Esophagus squamous epithelium (tissue), 5 donors: ENCODE results near the gene ORMDL1. TPM values are rescaled to one million over a fixed set of nuclear protein-coding genes. Genes with fewer than 3 reads are reported as not detected.

Experiments used
- DNase-seq: peaks from one replicate; lab custom pipeline; 2025; lab: John Stamatoyannopoulos, UW
- H3K27ac ChIP-seq, 4 donors: fragments of 200-600 bp; sonication (generic); one replicate each; pipeline ENCODE4 v1.5.1; 2016 to 2019; ENCODE audit warnings: mild to moderate bottlenecking in 1 of 4
- H3K27me3 ChIP-seq, 4 donors: fragments of 200-600 bp; sonication (generic); 1 replicate in 3 of 4; 2 replicates in 1 of 4; pipeline versions ENCODE4 v1.5.1 to v1.6.0; 2017 to 2021; ENCODE audit warnings: antibody characterized with exemption in 1 of 4
- H3K36me3 ChIP-seq, 3 donors: fragments of 200-600 bp; sonication (generic); one replicate each; pipeline ENCODE4 v1.5.1; 2016 to 2019
- H3K4me1 ChIP-seq, 3 donors: fragments of 200-600 bp; sonication (generic); one replicate each; pipeline ENCODE4 v1.5.1; 2017 to 2019
- H3K4me3 ChIP-seq, 4 donors: fragments of 200-600 bp; sonication (generic); 1 replicate in 3 of 4; 2 replicates in 1 of 4; pipeline ENCODE4 v1.5.1; 2016 to 2019; ENCODE audit warnings: mild to moderate bottlenecking in 2 of 4, moderate library complexity in 1 of 4
- H3K9me3 ChIP-seq, 3 donors: fragments of 200-600 bp; sonication (generic); one replicate each; pipeline ENCODE4 v1.5.1; 2016 to 2019
- CTCF ChIP-seq, 6 experiments: fragments of 450-650 bp in 4 of 6; fragments of 200-600 bp in 2 of 6; sonication (generic) in 2 of 6; IDR thresholded peaks; one replicate each; pipeline ENCODE4 v1.5.1; 2016 to 2019; ENCODE audit warnings: antibody characterized with exemption in 6 of 6, mild to moderate bottlenecking in 4 of 6, moderate library complexity in 4 of 6
- POLR2A ChIP-seq, 4 donors: fragments of 450-650 bp; IDR thresholded peaks; one replicate each; pipeline ENCODE4 v1.6.1; 2017; ENCODE audit warnings: antibody characterized with exemption in 4 of 4, mild to moderate bottlenecking in 4 of 4, moderate library complexity in 3 of 4
- WGBS, 2 donors: methylation state at CpG; one replicate each; pipeline ENCODE4 v1.1.5; 2018; 5-methylcytosine and 5-hydroxymethylcytosine counted together
- intact Hi-C: fragments of 100-400 bp; cut with DNase I; formaldehyde crosslinking; loops from one replicate; pipeline ENCODE4 v1.15.0; 2022
- total RNA-seq, 4 donors: library from RNA; depleted of rRNA; stranded (reverse); fragments of >200 nt; gene quantifications; one replicate each; pipeline ENCODE4 v1.1.0, GENCODE V29; 2016
- donor health status: DM: yes; HTN: yes; CAD: no.

Gene ORMDL1
- total RNA-seq, 4 donors from 2014 or later: 12.5 to 62.0 (median 38.7) TPM

GRCh38 chr2:189772212-189772611 lies 11.9 kb downstream of the ORMDL1 start:
- 35 to 59% methylated on average over 1 of the region's 1 CpG for WGBS, 2 donors
- no peaks in the 10 kb centered on the region for H3K9me3 ChIP-seq
- no peak for TF ChIP-seq CTCF (IDR thresholded peaks at IDR 0.05)
- TF ChIP-seq POLR2A (IDR thresholded peaks at IDR 0.05): no peak
- no peak overlapping the region for H3K4me3 ChIP-seq
- no peaks in the 10 kb centered on the region for H3K27me3 ChIP-seq
- peaks cover 0 to 16% (median 0%) of the 10 kb centered on the region in 3 donors for H3K4me1 ChIP-seq
- intact Hi-C loops: no loop called here
- H3K36me3 ChIP-seq: peaks cover 3 to 80% (median 17%) of the 10 kb centered on the region in 3 donors
- no peak for DNase-seq
- H3K27ac ChIP-seq: no peak overlapping the region

GRCh38 chr2:189770590-189771322 lies 13.4 kb downstream of the ORMDL1 start:
- H3K4me3 ChIP-seq: no peak overlapping the region
- DNase-seq: no peak
- TF ChIP-seq POLR2A (IDR thresholded peaks at IDR 0.05): no peak
- TF ChIP-seq CTCF (IDR thresholded peaks at IDR 0.05): no peak
- H3K27ac ChIP-seq: no peak overlapping the region
- intact Hi-C loops: no loop called here
- H3K9me3 ChIP-seq: no peaks in the 10 kb centered on the region
- peaks cover 0 to 16% (median 0%) of the 10 kb centered on the region in 3 donors for H3K4me1 ChIP-seq
- H3K36me3 ChIP-seq: peaks cover 3 to 80% (median 17%) of the 10 kb centered on the region in 3 donors
- H3K27me3 ChIP-seq: no peaks in the 10 kb centered on the region
- WGBS, 2 donors: 51 to 75% methylated on average over 6 of the region's 6 CpGs

- no peaks in the 10 kb centered on the region for H3K9me3 ChIP-seq
- no peaks in the 10 kb centered on the region for H3K27me3 ChIP-seq
- peaks cover 5 to 21% (median 10%) of the 10 kb centered on the region in 3 donors for H3K4me1 ChIP-seq
- H3K4me3 ChIP-seq: no peak overlapping the region
- intact Hi-C loops: no loop called here
- H3K36me3 ChIP-seq: peaks cover 3 to 22% (median 6%) of the 10 kb centered on the region in 3 donors
- DNase-seq: no peak
- 79 to 83% methylated on average over 4 of the region's 4 CpGs for WGBS, 2 donors
- TF ChIP-seq POLR2A (IDR thresholded peaks at IDR 0.05) (no peak), CTCF (IDR thresholded peaks at IDR 0.05) (no peak)
- H3K27ac ChIP-seq: no peak overlapping the region
Observed at GRCh38 chr2:189763908-189764661, 20.1 kb downstream of the ORMDL1 start.

GRCh38 chr2:189762551-189763298 lies 21.4 kb downstream of the ORMDL1 start, which contains the start of gene OSGEPL1:
TSS of gene OSGEPL1 (minus strand) at chr2:189762792. CDS start at chr2:189761640, 1,152 bp downstream.
- TF ChIP-seq CTCF (IDR thresholded peaks at IDR 0.05): peak in 4 of 6 experiments; percentile 14 to 44 (median 31)
- TF ChIP-seq POLR2A (IDR thresholded peaks at IDR 0.05): peak in 2 of 4 donors; percentile 5 to 9
- H3K4me3 ChIP-seq: peak within 1 kb of the TSS; percentile 51 to 87 (median 80)
- peak; percentile 64 for DNase-seq
- no peaks in the 10 kb centered on the region for H3K27me3 ChIP-seq
- intact Hi-C loops: no loop called here
- H3K27ac ChIP-seq: peak within 1 kb of the TSS; percentile 67 to 95 (median 94)
- H3K4me1 ChIP-seq: peaks cover 5 to 21% (median 10%) of the 10 kb centered on the region in 3 donors
- no peaks in the 10 kb centered on the region for H3K9me3 ChIP-seq
- WGBS, 2 donors: 0% methylated on average over 7 to 32 of the region's 33 CpGs
- peaks cover 0 to 29% (median 0%) of the 10 kb centered on the region in 3 donors for H3K36me3 ChIP-seq
